ENCODE results near the gene ZMPSTE24. TPM values are rescaled to one million over a fixed set of nuclear protein-coding genes. Genes with fewer than 3 reads are reported as not detected.

Gene ZMPSTE24
- total and polyA plus RNA-seq, 9 donors = 19.0 to 44.4 (median 29.0) TPM

DNA sequence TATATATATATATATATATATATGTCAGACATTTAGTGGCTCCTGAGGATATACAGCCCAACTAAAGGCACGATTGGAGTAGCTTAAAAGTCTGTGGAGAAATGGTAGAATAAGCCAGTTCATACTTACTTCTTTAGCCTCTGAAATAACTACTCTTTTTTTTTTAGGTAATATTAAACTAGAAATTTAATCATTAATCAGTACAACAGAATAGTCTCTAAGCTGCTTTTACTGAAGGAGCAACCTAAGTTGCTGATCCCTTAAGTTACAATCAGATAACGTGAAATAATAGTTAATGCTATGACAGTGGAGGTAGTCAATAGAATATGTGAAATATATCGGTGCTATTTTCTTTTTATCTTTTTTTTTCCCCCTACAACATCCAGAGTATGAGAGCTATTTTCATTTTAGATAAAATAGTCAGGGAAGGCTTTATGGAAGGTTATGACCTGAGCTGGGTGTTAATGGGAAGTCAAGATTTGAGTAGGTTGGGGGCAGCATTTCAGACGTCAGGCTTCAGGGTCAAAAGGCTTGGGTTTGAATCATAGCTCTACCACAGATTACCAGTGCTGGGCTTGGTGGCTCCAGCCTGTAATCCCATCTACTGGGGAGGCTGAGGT is 15.6 kb downstream of the ZMPSTE24 start:
- intact Hi-C loops (cut with DNase I) = no loop called here
- H3K27ac ChIP-seq = no peak overlapping the region
- H3K36me3 ChIP-seq = peaks cover 2% of the 10 kb centered on the region

DNA sequence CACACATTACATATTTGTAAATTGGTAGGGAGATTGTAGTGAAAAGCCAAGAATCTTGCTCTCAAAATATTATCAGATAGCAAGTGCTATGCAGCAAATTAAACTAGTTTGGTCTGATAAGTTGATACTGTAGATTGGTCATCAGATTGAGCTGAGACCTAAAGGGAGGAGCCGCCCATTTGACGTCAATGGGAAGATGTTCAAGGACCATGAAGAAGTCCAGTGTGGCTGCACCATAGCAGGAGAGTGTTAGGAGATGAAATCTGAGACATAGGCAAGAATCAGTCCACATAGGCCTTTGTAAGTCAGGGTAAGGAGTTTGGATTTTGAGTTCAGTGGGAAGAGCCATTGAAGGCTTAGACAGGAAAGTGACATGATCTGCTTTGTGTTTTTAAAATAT is 16.3 kb downstream of the ZMPSTE24 start:
- TF ChIP-seq EP300 (IDR thresholded peaks at IDR 0.05) (no peak), POLR2A (IDR thresholded peaks at IDR 0.05) (no peak)
- TF ChIP-seq, protein P1, sequence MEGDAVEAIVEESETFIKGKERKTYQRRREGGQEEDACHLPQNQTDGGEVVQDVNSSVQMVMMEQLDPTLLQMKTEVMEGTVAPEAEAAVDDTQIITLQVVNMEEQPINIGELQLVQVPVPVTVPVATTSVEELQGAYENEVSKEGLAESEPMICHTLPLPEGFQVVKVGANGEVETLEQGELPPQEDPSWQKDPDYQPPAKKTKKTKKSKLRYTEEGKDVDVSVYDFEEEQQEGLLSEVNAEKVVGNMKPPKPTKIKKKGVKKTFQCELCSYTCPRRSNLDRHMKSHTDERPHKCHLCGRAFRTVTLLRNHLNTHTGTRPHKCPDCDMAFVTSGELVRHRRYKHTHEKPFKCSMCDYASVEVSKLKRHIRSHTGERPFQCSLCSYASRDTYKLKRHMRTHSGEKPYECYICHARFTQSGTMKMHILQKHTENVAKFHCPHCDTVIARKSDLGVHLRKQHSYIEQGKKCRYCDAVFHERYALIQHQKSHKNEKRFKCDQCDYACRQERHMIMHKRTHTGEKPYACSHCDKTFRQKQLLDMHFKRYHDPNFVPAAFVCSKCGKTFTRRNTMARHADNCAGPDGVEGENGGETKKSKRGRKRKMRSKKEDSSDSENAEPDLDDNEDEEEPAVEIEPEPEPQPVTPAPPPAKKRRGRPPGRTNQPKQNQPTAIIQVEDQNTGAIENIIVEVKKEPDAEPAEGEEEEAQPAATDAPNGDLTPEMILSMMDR (IDR thresholded peaks at IDR 0.05) = no peak
- H3K4me1 ChIP-seq (ENCODE audit: insufficient read depth) = no peaks in the 10 kb centered on the region
- H3K4me3 ChIP-seq = no peak overlapping the region
- peaks cover 2% of the 10 kb centered on the region for H3K36me3 ChIP-seq
- no peak overlapping the region for H3K27ac ChIP-seq
- no peaks in the 10 kb centered on the region for H3K27me3 ChIP-seq
- no peaks in the 10 kb centered on the region for H3K9me3 ChIP-seq
- 88 to 98% (median 96%) methylated on average over 2 of the region's 2 CpGs for WGBS, 3 donors
- DNase-seq = no peak
- intact Hi-C loops (cut with DNase I) = no loop called here

More for the DNA sequence above, 15.6 kb downstream of the ZMPSTE24 start:
- H3K9me3 ChIP-seq = no peaks in the 10 kb centered on the region
- WGBS, 3 donors = 83 to 85% (median 84%) methylated on average over 4 of the region's 4 CpGs
- no peaks in the 10 kb centered on the region for H3K27me3 ChIP-seq
- no peak for TF ChIP-seq POLR2A (IDR thresholded peaks at IDR 0.05)
- TF ChIP-seq EP300 (IDR thresholded peaks at IDR 0.05) = no peak
- TF ChIP-seq, protein P1 (IDR thresholded peaks at IDR 0.05) = no peak
- DNase-seq = no peak
- H3K4me3 ChIP-seq = no peak overlapping the region
- H3K4me1 ChIP-seq (ENCODE audit: insufficient read depth) = no peaks in the 10 kb centered on the region

DNA sequence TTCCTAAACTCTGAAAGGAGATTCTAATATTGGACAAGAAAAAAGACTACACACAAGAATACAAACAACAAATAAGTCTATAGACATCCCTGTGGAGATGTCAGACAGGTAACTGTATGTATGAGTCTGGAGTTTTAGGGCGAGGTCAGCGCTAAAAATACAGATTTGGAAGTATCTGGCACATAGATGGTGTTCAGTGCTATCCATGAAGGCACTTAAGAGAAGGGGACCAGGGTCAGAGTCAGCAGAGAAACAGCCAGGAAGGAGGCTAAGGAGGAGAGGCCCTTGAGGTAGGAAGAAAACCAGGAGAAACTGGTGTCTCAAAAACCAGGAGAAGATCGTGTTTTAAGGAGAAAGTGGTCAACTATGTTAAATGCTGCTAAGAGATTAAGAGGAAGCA is 18.1 kb downstream of the ZMPSTE24 start:
- Histone ChIP-seq H3K4me1 (ENCODE audit: insufficient read depth) (no peaks in the 10 kb centered on the region), H3K4me3 (no peak overlapping the region), H3K27ac (no peak overlapping the region), H3K36me3 (no peaks in the 10 kb centered on the region), H3K9me3 (no peaks in the 10 kb centered on the region), H3K27me3 (no peaks in the 10 kb centered on the region)
- intact Hi-C loops (cut with DNase I) = no loop called here
- TF ChIP-seq, protein P1 (IDR thresholded peaks at IDR 0.05) = no peak
- TF ChIP-seq POLR2A (IDR thresholded peaks at IDR 0.05) = no peak
- no peak for TF ChIP-seq EP300 (IDR thresholded peaks at IDR 0.05)
- 86 to 95% (median 90%) methylated on average over 3 of the region's 3 CpGs for WGBS, 3 donors
- DNase-seq = no peak

DNA sequence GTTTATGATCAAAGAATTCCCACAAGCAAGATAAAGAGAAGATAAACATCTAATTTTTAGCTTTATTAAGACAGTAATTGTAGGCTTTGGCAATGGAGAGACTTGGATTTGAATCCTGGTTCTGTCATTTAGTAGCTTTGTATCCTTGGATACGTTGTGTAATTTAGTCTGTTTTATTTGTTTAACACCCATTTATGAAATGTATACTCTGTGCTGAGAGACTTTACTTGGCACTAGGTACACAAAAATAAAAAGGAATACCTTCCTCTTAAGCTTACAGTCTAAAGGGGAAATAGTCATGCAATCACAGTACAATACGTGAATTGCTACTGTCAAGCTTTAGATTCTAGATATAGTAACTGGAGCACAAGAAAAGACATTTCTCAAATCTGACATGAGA is 23.8 kb downstream of the ZMPSTE24 start:
- Histone ChIP-seq H3K9me3 (no peaks in the 10 kb centered on the region), H3K27me3 (no peaks in the 10 kb centered on the region), H3K4me3 (no peak overlapping the region), H3K27ac (no peak overlapping the region), H3K36me3 (no peaks in the 10 kb centered on the region), H3K4me1 (ENCODE audit: insufficient read depth) (no peaks in the 10 kb centered on the region)
- DNase-seq = no peak
- 75 to 87% (median 85%) methylated on average over 2 of the region's 2 CpGs for WGBS, 3 donors
- no peak for TF ChIP-seq EP300 (IDR thresholded peaks at IDR 0.05)
- TF ChIP-seq POLR2A (IDR thresholded peaks at IDR 0.05) = no peak
- TF ChIP-seq, protein P1 (IDR thresholded peaks at IDR 0.05) = no peak
- intact Hi-C loops (cut with DNase I) = no loop called here

Measured in ovary (tissue), 9 donors.